ENCODE results near the gene KCNC2.

KCNC2 gene

GRCh38 chr12:75058228-75058627 is 151.4 kb downstream of the KCNC2 start:
- DNase-seq (ENCODE audit: low read depth, low spot score) = no peak
- in situ Hi-C loops (cut with HindIII; ENCODE audit: low sequenced_read_pairs) = no loop called here
- H3K4me3 ChIP-seq (ENCODE audit: low read depth, low read length) = no peak overlapping the region

DNA sequence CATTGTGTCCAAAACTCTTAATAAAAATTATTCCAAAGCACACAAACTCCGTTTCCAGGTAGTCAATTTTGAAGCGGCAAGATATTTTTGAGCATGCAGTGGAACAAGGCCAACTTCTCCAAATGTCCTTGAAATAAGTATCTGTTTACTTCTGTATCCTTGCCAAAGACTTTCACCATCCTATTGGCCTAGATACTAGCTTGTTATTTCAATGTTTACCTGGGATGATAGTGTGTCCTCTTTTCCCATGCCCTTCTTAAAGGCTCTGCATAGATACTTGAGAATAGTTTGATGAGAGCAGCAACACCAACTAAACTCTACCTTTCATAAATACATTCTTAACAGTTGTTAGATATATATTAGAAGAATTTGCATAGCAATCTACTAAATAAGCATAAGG is 160.9 kb downstream of the KCNC2 start:
- in situ Hi-C loops (cut with HindIII; ENCODE audit: low sequenced_read_pairs) = no loop called here
- no peak overlapping the region for H3K4me3 ChIP-seq (ENCODE audit: low read depth, low read length)
- DNase-seq (ENCODE audit: low read depth, low spot score) = no peak
- TF ChIP-seq CTCF (IDR thresholded peaks at IDR 0.05; ENCODE audit: low read depth, low read length) = no peak

More at GRCh38 chr12:75058228-75058627, 151.4 kb downstream of the KCNC2 start:
- TF ChIP-seq CTCF (IDR thresholded peaks at IDR 0.05; ENCODE audit: low read depth, low read length) = no peak

DNA sequence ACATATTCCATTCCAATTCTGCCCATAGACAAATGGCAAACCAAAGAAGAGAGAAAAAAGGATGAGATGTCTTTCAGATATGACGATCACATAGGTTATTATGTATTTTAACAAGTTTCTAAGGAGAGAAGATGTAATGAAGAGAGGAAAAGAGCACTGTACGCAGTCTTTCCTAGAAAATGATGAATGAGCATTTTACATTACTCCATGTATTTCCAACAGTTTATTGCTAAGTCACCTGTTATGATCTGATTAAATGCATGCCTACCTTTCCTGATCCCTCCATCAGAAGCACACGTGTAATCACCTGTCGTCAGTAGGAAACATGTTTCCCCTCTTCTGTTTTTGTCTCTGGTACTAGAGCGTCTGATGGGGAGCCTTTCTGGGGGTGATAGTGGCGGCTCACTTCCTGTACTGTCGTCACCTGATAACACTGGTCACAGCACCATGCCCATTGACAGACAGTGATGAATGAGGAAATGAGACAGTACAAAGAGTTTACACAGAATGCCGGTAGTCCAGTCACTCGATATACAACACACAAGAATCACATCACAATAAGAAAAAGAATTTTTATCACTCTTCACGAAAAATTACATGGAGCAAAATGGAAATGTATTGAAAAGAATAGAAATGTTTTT is 161.6 kb downstream of the KCNC2 start:
- in situ Hi-C loops (cut with HindIII; ENCODE audit: low sequenced_read_pairs) = no loop called here
- no peak overlapping the region for H3K4me3 ChIP-seq (ENCODE audit: low read depth, low read length)
- no peak for TF ChIP-seq CTCF (IDR thresholded peaks at IDR 0.05; ENCODE audit: low read depth, low read length)
- no peak for DNase-seq (ENCODE audit: low read depth, low spot score)

GRCh38 chr12:75042125-75042524 is 167.5 kb downstream of the KCNC2 start:
- no peak for TF ChIP-seq CTCF (IDR thresholded peaks at IDR 0.05; ENCODE audit: low read depth, low read length)
- in situ Hi-C loops (cut with HindIII; ENCODE audit: low sequenced_read_pairs) = no loop called here
- no peak for DNase-seq (ENCODE audit: low read depth, low spot score)
- H3K4me3 ChIP-seq (ENCODE audit: low read depth, low read length) = no peak overlapping the region

DNA sequence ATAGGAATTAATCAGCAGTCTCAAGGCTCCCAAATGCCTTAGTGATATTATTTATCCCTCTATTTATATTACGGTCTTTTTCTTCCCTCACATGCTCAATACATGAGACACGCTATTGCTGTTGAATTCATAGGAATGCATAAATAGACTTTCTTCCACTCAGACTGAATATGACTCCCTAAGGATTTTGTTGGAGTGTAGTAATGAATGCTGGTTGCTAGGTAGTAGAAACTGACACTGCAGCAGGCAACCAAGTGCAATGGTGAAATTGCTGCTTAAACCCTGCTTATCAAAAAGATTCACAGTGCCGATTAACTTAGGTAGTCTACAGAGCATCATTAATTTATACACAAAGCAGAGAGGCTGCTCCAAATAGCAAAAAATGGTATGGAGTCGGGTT is 168.2 kb downstream of the KCNC2 start:
- no peak for TF ChIP-seq CTCF (IDR thresholded peaks at IDR 0.05; ENCODE audit: low read depth, low read length)
- no peak for DNase-seq (ENCODE audit: low read depth, low spot score)
- H3K4me3 ChIP-seq (ENCODE audit: low read depth, low read length) = no peak overlapping the region
- in situ Hi-C loops (cut with HindIII; ENCODE audit: low sequenced_read_pairs) = no loop called here

- no peak for DNase-seq (ENCODE audit: low read depth, low spot score)
- TF ChIP-seq CTCF (IDR thresholded peaks at IDR 0.05; ENCODE audit: low read depth, low read length) = no peak
- H3K4me3 ChIP-seq (ENCODE audit: low read depth, low read length) = no peak overlapping the region
- in situ Hi-C loops (cut with HindIII; ENCODE audit: low sequenced_read_pairs) = no loop called here
These were observed 189.5 kb downstream of the KCNC2 start for GRCh38 chr12:75020068-75020557.
